Effector memory CD4-positive, alpha-beta T cell (primary cell): Measurements from ENCODE around the gene VTN.

ENCODE experiments used
- DNase-seq, 3 donors: peaks; one replicate each; pipeline ENCODE4 v3.0.0-alpha.2; 2020
- H3K27ac ChIP-seq: 2 replicates; pipeline ENCODE4 v1.7.0; 2013; ENCODE audit warnings: mild to moderate bottlenecking, low read length, moderate library complexity; ENCODE audit not compliant: insufficient read depth, poor library complexity, severe bottlenecking
- H3K27me3 ChIP-seq: replicated peaks from 2 replicates; pipeline ENCODE4 v1.7.0; 2013; ENCODE audit warnings: mild to moderate bottlenecking, low read length; ENCODE audit not compliant: insufficient read depth, control insufficient read depth, poor library complexity, severe bottlenecking
- H3K36me3 ChIP-seq: 2 replicates; pipeline ENCODE4 v1.7.0; 2013; ENCODE audit warnings: mild to moderate bottlenecking, low read length, moderate library complexity; ENCODE audit not compliant: control insufficient read depth, insufficient read depth
- H3K4me1 ChIP-seq: 2 replicates; pipeline ENCODE4 v1.7.0; 2013; ENCODE audit warnings: low read length, mild to moderate bottlenecking; ENCODE audit not compliant: control insufficient read depth, insufficient read depth, poor library complexity, severe bottlenecking
- H3K4me3 ChIP-seq: 2 replicates; pipeline ENCODE4 v1.7.0; 2013; ENCODE audit warnings: low read length, low read depth, mild to moderate bottlenecking; ENCODE audit not compliant: insufficient read depth, poor library complexity, severe bottlenecking
- H3K9me3 ChIP-seq: 2 replicates; pipeline ENCODE4 v1.7.0; 2013; ENCODE audit warnings: mild to moderate bottlenecking, low read length, moderate library complexity; ENCODE audit not compliant: control insufficient read depth

VTN gene

DNA sequence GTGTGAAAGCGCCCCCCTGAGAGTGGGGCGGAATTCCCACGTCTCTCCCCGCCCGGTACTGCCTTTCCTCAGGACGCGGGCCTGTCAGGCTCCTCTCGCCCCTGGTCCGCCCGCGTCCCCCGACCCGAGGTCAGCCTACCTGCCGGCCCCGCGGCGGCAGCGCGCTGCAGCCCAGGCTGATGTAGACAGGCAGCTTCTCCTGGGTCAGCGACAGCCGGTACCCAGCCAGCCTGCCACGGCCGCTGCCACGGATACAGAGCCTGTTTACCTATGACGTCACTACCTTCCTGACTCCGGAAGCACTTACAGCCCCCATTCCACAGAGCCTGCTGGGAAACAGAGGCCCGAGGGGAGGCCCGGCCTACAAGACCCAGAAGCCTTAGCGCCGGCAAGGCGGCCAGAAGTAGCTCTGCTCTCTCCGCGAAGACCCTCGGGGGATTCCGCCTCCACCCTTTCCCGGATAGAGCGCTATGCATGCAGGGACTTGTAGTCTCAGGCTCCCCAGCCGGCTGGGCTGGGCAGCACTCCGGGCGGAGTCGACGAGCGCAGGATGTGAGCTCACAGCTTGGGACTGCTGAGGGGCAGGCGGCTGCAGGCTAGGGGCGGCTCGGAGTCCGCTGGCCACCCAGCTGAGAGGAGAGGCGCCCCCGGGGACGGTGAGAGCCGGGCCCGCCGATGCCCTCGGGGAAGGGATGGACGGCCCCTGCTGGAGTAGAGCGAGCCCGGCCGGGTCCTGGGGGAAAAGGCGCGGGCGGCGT lies 34.7 kb downstream of the VTN start, which contains the start of the genes IFT20 and TNFAIP1:
IFT20 (minus strand) TSS at position 272 of the 758 bp plus-strand sequence. CDS start 3,487 bp downstream, outside the sequence.
TNFAIP1 (plus strand) TSS at position 561 of the 758 bp plus-strand sequence. CDS start 3,761 bp downstream, outside the sequence.
- peaks cover 13% of the 10 kb centered on the region for H3K36me3 ChIP-seq
- H3K27ac ChIP-seq: peak within 1 kb of the TSS; percentile 87
- peak; percentile 94 to 98 (median 98) for DNase-seq
- peaks cover 18% of the 10 kb centered on the region for H3K4me1 ChIP-seq
- no peaks in the 10 kb centered on the region for H3K27me3 ChIP-seq
- no peaks in the 10 kb centered on the region for H3K9me3 ChIP-seq
- H3K4me3 ChIP-seq: peak within 1 kb of the TSS; percentile 85

GRCh38 chr17:28334666-28335200 lies 35.4 kb downstream of the VTN start:
- no peak for DNase-seq
- Histone ChIP-seq H3K4me1 (peaks cover 18% of the 10 kb centered on the region), H3K36me3 (peaks cover 9% of the 10 kb centered on the region), H3K27ac (peak overlapping the region; percentile 87), H3K9me3 (no peaks in the 10 kb centered on the region), H3K4me3 (peak overlapping the region; percentile 85), H3K27me3 (no peaks in the 10 kb centered on the region)

DNA sequence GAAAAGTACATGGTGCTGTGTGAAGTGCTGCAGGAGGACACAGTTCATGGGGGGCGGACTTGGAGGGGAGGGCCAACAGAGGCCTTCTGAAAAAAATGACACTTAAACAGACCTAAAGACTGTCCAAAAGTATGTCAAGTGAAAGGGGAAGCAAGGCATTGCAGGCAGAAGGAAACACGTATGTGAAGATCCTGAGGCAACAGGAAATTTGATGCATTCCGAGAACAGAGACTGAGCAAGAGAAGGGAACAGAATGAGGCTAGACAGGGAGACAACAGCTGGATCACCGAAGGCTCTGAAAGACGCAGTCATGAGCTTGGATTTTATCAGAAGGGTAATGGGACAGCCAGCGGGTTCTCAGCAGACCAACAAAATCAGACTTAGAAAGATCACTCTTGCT lies 35.9 kb downstream of the VTN start:
- H3K4me3 ChIP-seq: no peak overlapping the region
- no peak overlapping the region for H3K27ac ChIP-seq
- H3K27me3 ChIP-seq: no peaks in the 10 kb centered on the region
- H3K4me1 ChIP-seq: peaks cover 18% of the 10 kb centered on the region
- DNase-seq: no peak
- H3K9me3 ChIP-seq: no peaks in the 10 kb centered on the region
- H3K36me3 ChIP-seq: peaks cover 12% of the 10 kb centered on the region

GRCh38 chr17:28333083-28333746 lies 36.9 kb downstream of the VTN start:
- no peak for DNase-seq
- peaks cover 18% of the 10 kb centered on the region for H3K4me1 ChIP-seq
- peaks cover 21% of the 10 kb centered on the region for H3K36me3 ChIP-seq
- no peaks in the 10 kb centered on the region for H3K27me3 ChIP-seq
- no peak overlapping the region for H3K27ac ChIP-seq
- no peak overlapping the region for H3K4me3 ChIP-seq
- H3K9me3 ChIP-seq: no peaks in the 10 kb centered on the region

GRCh38 chr17:28331891-28332420 lies 38.2 kb downstream of the VTN start:
- Histone ChIP-seq H3K4me3 (no peak overlapping the region), H3K4me1 (peaks cover 18% of the 10 kb centered on the region), H3K9me3 (no peaks in the 10 kb centered on the region), H3K36me3 (peaks cover 26% of the 10 kb centered on the region), H3K27ac (no peak overlapping the region), H3K27me3 (no peaks in the 10 kb centered on the region)
- no peak for DNase-seq

DNA sequence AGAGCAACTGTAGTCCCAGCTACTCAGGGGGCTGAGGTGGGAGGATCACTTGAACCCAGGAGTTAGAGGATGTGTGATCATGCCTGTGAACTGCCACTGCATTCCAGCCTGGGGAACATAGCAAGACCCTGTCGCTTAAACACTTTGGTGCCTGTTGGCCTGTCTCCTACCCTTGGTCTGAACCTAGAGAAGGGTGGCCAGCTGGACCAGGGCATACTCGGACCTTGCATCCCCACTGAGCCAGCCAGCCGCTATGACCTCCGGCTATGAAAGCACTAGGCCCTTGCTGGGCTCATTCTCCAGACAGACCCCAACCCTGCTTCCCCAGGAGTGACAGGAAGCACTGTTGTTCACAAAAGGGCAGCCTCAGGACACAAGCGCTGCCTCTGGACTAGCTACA lies 39.4 kb downstream of the VTN start:
- H3K4me1 ChIP-seq: peaks cover 7% of the 10 kb centered on the region
- H3K4me3 ChIP-seq: no peak overlapping the region
- no peak overlapping the region for H3K27ac ChIP-seq
- no peaks in the 10 kb centered on the region for H3K27me3 ChIP-seq
- no peak for DNase-seq
- H3K36me3 ChIP-seq: peaks cover 28% of the 10 kb centered on the region
- H3K9me3 ChIP-seq: no peaks in the 10 kb centered on the region

DNA sequence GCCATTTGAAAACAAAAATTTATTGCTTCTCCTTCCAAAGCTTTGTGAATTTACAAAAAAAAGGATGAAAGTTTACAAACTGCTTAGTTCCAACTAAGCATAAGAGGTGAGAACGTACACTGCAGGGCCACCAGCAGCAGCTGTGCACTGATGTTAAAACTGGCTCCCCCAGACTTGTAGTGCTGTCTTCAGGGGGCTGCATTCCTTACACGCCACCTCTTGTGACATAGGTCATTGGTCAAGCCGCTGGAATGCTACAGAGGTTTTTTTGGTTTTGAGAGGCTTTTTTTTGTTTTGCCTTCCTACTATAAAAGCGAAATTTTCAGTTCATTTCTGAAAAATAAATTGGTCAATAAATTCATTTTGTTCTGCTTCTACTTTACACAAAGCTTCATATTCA lies 41.8 kb downstream of the VTN start:
- no peak for DNase-seq
- Histone ChIP-seq H3K4me3 (no peak overlapping the region), H3K4me1 (no peaks in the 10 kb centered on the region), H3K27ac (no peak overlapping the region), H3K27me3 (no peaks in the 10 kb centered on the region), H3K36me3 (peaks cover 28% of the 10 kb centered on the region), H3K9me3 (no peaks in the 10 kb centered on the region)

DNA sequence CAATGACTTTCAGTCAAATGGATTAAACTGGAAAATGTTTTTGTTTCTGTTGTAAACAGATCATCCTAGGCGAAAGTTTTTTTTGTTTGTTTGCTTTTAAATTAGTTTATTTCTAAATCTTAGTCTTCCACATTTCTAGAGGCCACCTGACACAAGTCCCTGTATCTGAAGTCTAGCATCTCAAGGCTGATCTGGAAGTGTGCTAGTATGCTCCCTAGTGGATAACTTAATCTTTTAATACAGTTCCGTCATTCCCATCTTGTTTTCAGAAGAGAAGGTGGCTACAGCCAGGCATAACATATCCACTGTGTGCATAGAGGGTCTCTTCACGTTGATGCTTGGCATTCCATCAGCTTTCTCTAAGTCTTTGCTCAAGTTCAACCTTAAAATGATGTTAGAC lies 42.4 kb downstream of the VTN start:
- Histone ChIP-seq H3K27ac (no peak overlapping the region), H3K9me3 (no peaks in the 10 kb centered on the region), H3K4me1 (no peaks in the 10 kb centered on the region), H3K27me3 (no peaks in the 10 kb centered on the region), H3K4me3 (no peak overlapping the region), H3K36me3 (peaks cover 28% of the 10 kb centered on the region)
- DNase-seq: no peak

GRCh38 chr17:28327031-28327607 lies 43.0 kb downstream of the VTN start:
- no peaks in the 10 kb centered on the region for H3K9me3 ChIP-seq
- no peak overlapping the region for H3K27ac ChIP-seq
- DNase-seq: no peak
- H3K4me3 ChIP-seq: no peak overlapping the region
- H3K27me3 ChIP-seq: no peaks in the 10 kb centered on the region
- peaks cover 28% of the 10 kb centered on the region for H3K36me3 ChIP-seq
- no peaks in the 10 kb centered on the region for H3K4me1 ChIP-seq
